Type B pancreatic cell (in vitro differentiated cells): ENCODE results near the gene CDS1. TPM values are rescaled to one million over a fixed set of nuclear protein-coding genes. Genes with fewer than 3 reads are reported as not detected.

Experiments
- DNase-seq: peaks from one replicate; pipeline ENCODE4 v3.0.0; 2021; ENCODE audit warnings: mixed read lengths; ENCODE audit not compliant: unreplicated experiment; ENCODE audit errors: extremely low spot score
- H3K27ac Mint-ChIP-seq: 2 replicates; pipeline ENCODE4 v1.8.0; 2021; ENCODE audit warnings: mild to moderate bottlenecking, mixed read lengths
- H3K27me3 Mint-ChIP-seq: 2 replicates; pipeline ENCODE4 v1.8.0; 2021; ENCODE audit warnings: mixed read lengths
- H3K36me3 Mint-ChIP-seq: 2 replicates; pipeline ENCODE4 v1.8.0; 2021; ENCODE audit warnings: mixed read lengths
- H3K4me1 Mint-ChIP-seq: one replicate; pipeline ENCODE4 v1.8.0; 2021; ENCODE audit warnings: mixed read lengths; ENCODE audit not compliant: unreplicated experiment
- H3K4me3 Mint-ChIP-seq: 2 replicates; pipeline ENCODE4 v1.8.0; 2021; ENCODE audit warnings: mild to moderate bottlenecking, mixed read lengths
- H3K9me3 Mint-ChIP-seq: 2 replicates; pipeline ENCODE4 v1.8.0; 2021; ENCODE audit warnings: mixed read lengths
- CTCF ChIP-seq: fragments of 200-600 bp; sonication (generic); conservative IDR thresholded peaks from 2 replicates; pipeline ENCODE4 v1.5.0; 2021; ENCODE audit warnings: antibody characterized with exemption, mild to moderate bottlenecking
- total RNA-seq: library from RNA; stranded (reverse); gene quantifications from 2 replicates; pipeline ENCODE4 v1.2.1, GENCODE V29; 2021; ENCODE audit warnings: low replicate concordance

The CDS1 gene
- total RNA-seq, 1 donor from 2014 or later, result 15.1 TPM

DNA sequence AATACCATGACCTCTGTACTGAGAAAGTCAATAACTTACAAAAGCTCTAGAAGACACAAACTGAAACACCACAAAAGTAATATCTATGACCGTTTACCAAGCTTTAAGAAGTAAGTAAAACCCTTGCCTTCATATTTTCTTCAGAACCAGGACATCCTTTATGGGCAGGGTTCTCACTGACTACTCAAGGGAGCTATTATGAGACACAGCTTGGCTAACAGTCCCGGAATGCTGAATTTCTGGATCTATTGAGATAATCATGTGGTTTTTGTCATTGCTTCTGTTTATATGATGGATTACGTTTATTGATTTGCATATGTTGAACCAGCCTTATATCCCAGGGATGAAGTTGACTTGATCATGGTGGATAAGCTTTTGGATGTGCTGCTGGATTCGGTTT, 19.9 kb upstream of the CDS1 start:
- Mint-ChIP-seq H3K4me3 (peak overlapping the region; percentile 22), H3K27ac (no peak overlapping the region), H3K4me1 (no peaks in the 10 kb centered on the region), H3K9me3 (no peaks in the 10 kb centered on the region), H3K36me3 (no peaks in the 10 kb centered on the region), H3K27me3 (no peaks in the 10 kb centered on the region)
- no peak for DNase-seq
- no peak for TF ChIP-seq CTCF

DNA sequence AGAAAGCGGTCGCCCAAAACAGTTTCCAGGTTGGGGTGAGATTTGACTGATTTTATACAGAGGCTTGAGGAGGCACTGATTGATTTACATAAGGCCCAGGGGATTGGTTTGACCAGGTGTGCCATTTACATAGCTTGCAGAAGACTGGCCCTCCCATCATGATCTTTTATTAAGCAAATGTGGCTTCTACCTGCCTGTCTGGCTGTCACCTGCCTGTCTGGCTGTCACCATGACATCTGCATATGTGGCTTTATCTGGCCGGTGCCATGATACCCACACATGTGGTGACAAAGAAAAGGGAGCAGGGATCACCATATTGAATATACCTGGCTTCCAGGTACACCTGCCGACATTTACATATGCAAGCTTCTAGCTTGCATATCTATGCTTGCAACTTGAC, 17.0 kb upstream of the CDS1 start:
- no peaks in the 10 kb centered on the region for H3K36me3 Mint-ChIP-seq
- H3K9me3 Mint-ChIP-seq, result no peaks in the 10 kb centered on the region
- no peak for DNase-seq
- TF ChIP-seq CTCF, result no peak
- H3K4me1 Mint-ChIP-seq, result no peaks in the 10 kb centered on the region
- no peaks in the 10 kb centered on the region for H3K27me3 Mint-ChIP-seq
- no peak overlapping the region for H3K27ac Mint-ChIP-seq
- no peak overlapping the region for H3K4me3 Mint-ChIP-seq

DNA sequence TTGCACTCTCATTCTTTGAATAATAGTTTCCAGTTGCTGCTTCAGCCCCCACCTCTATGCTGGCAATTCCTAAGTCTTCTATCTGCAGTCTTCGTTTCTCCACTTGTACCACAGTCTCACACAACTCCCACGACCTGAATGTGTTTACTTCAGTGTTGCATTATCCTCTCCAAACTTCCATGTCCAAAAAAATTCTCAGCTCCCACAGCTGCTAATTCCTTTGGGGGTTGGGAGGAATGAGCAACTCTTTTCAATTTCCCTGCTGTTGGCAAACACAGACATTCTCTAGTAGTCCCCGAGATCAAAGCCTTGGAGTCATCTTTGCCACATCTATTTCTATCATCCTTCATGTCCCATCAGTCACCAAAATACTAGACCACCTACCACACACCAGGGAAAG, 14.4 kb upstream of the CDS1 start:
- Mint-ChIP-seq H3K27me3 (no peaks in the 10 kb centered on the region), H3K9me3 (no peaks in the 10 kb centered on the region), H3K36me3 (no peaks in the 10 kb centered on the region), H3K4me1 (no peaks in the 10 kb centered on the region), H3K27ac (no peak overlapping the region), H3K4me3 (no peak overlapping the region)
- no peak for DNase-seq
- no peak for TF ChIP-seq CTCF

DNA sequence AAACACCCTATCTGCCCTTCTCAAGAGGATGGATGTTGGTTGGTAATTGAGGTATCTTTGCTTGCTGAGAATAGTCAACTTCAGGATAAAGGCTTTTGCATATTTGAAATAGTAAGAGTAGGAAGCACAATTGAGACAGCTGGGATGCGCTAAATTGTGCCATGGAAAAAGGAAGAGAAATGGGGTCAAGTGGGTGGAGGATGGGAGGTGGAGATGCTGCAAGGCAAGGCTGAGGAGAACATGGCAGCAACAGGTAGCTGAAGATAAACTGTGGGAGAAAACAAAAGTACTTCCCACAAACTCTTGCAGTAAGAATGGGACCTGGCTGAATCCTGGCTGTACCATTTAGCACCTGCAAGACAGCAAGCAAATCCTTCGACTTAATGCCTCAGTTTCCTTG, 13.9 kb upstream of the CDS1 start:
- Mint-ChIP-seq H3K9me3 (no peaks in the 10 kb centered on the region), H3K4me1 (no peaks in the 10 kb centered on the region), H3K4me3 (no peak overlapping the region), H3K27ac (no peak overlapping the region), H3K27me3 (no peaks in the 10 kb centered on the region), H3K36me3 (no peaks in the 10 kb centered on the region)
- DNase-seq, result no peak
- no peak for TF ChIP-seq CTCF

- Mint-ChIP-seq H3K27me3 (no peaks in the 10 kb centered on the region), H3K4me1 (no peaks in the 10 kb centered on the region), H3K4me3 (no peak overlapping the region), H3K9me3 (no peaks in the 10 kb centered on the region), H3K27ac (peak overlapping the region; percentile 57), H3K36me3 (no peaks in the 10 kb centered on the region)
- no peak for DNase-seq
- no peak for TF ChIP-seq CTCF
Measured at GRCh38 chr4:84573385-84574068, 9.4 kb upstream of the CDS1 start.
